Measurements from ENCODE around the gene ELOB. TPM values are rescaled to one million over a fixed set of nuclear protein-coding genes. Genes with fewer than 3 reads are reported as not detected.

ELOB gene
- total RNA-seq, 1 donor from 2014 or later = 1,184 TPM

DNA sequence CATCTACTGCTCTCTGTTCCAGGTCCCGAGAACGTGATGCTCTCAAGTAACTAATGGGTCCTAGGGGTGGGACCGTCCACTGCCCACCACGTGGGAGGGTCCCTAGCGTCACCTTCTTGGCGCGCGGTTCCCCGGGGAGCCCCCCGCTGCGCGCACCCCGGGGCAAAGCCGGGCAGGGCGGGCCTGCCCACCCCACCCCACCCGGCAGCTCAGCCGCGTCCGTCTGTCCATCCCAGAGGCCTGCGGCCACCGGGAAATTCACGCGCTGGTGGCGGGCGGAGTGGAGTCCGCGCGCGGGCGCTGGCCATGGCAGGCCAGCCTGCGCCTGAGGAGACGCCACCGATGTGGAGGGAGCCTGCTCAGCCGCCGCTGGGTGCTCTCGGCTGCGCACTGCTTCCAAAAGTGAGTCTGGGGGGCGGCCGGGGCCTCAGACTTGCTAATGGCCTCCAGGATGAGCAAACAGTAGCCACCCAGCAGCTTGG lies 21.7 kb upstream of the ELOB start:
- intact Hi-C loops (cut with DNase I) = no loop called here
- no peak overlapping the region for H3K4me3 ChIP-seq
- H3K27me3 ChIP-seq = peaks cover 3% of the 10 kb centered on the region
- H3K9me3 ChIP-seq = peaks cover 0 to 3% of the 10 kb centered on the region in 2 donors
- TF ChIP-seq, protein P1, sequence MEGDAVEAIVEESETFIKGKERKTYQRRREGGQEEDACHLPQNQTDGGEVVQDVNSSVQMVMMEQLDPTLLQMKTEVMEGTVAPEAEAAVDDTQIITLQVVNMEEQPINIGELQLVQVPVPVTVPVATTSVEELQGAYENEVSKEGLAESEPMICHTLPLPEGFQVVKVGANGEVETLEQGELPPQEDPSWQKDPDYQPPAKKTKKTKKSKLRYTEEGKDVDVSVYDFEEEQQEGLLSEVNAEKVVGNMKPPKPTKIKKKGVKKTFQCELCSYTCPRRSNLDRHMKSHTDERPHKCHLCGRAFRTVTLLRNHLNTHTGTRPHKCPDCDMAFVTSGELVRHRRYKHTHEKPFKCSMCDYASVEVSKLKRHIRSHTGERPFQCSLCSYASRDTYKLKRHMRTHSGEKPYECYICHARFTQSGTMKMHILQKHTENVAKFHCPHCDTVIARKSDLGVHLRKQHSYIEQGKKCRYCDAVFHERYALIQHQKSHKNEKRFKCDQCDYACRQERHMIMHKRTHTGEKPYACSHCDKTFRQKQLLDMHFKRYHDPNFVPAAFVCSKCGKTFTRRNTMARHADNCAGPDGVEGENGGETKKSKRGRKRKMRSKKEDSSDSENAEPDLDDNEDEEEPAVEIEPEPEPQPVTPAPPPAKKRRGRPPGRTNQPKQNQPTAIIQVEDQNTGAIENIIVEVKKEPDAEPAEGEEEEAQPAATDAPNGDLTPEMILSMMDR (IDR thresholded peaks at IDR 0.05) = no peak
- H3K4me1 ChIP-seq = no peaks in the 10 kb centered on the region
- H3K27ac ChIP-seq = no peak overlapping the region
- no peak for DNase-seq (ENCODE audit: low spot score in 2 of 2)
- H3K36me3 ChIP-seq = no peaks in the 10 kb centered on the region

GRCh38 chr16:2795395-2796143 lies 18.5 kb upstream of the ELOB start:
- peaks cover 3% of the 10 kb centered on the region for H3K27me3 ChIP-seq
- intact Hi-C loops (cut with DNase I) = no loop called here

GRCh38 chr16:2792940-2793339 lies 15.9 kb upstream of the ELOB start:
- H3K4me3 ChIP-seq = no peak overlapping the region
- no peaks in the 10 kb centered on the region for H3K36me3 ChIP-seq
- TF ChIP-seq, protein P1 (IDR thresholded peaks at IDR 0.05) = no peak
- H3K4me1 ChIP-seq = no peaks in the 10 kb centered on the region
- H3K27me3 ChIP-seq = peaks cover 3% of the 10 kb centered on the region
- no peak overlapping the region for H3K27ac ChIP-seq
- no peak for DNase-seq (ENCODE audit: low spot score in 2 of 2)
- intact Hi-C loops (cut with DNase I) = no loop called here
- no peaks in the 10 kb centered on the region for H3K9me3 ChIP-seq

More at GRCh38 chr16:2795395-2796143, 18.5 kb upstream of the ELOB start:
- Histone ChIP-seq H3K9me3 (no peaks in the 10 kb centered on the region), H3K27ac (no peak overlapping the region), H3K36me3 (no peaks in the 10 kb centered on the region), H3K4me3 (no peak overlapping the region), H3K4me1 (no peaks in the 10 kb centered on the region)
- TF ChIP-seq, protein P1 (IDR thresholded peaks at IDR 0.05) = no peak
- no peak for DNase-seq (ENCODE audit: low spot score in 2 of 2)

DNA sequence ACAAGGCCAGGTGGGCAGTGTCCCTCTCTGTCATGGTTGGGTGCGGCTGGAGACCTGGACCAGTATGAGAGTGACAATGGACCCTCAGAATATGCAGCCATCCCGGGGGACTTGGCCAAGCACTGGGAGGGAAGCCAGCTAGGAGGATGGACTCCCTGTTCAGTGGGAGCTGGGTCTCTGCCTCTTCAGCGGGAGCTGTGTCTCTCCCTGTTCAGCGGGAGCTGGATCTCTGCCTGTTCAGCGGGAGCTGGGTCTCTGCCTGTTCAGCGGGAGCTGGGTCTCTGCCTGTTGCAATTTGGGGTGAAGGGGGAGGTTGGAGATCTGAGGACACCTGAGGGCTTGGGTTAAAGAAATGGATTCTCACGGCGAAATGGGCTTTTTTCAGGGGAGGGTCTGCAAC lies 14.1 kb upstream of the ELOB start:
- intact Hi-C loops (cut with DNase I) = no loop called here
- peaks cover 10% of the 10 kb centered on the region for H3K27me3 ChIP-seq
- TF ChIP-seq, protein P1 (IDR thresholded peaks at IDR 0.05) = no peak

DNA sequence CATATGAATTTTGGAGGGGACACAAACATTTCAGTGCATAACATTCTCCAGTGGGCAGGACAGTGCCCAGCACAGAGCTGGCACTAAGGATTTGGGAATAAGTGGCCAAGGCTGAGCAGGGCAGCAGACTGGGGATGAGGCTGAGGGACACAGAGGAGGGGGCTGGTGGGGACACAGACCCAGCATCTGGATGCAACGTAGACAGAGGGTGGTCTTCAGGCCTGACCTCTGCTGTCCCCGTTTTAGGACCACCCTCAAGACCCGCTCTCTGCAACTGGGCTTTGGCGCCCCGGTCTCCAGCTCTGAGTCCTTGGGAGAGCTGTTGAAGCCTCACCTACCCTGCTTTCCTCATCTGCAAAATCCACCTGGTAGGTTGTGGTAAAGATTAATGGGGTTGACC lies 13.6 kb upstream of the ELOB start:
- Histone ChIP-seq H3K27ac (no peak overlapping the region), H3K9me3 (no peaks in the 10 kb centered on the region), H3K4me3 (no peak overlapping the region), H3K4me1 (no peaks in the 10 kb centered on the region), H3K36me3 (no peaks in the 10 kb centered on the region), H3K27me3 (peaks cover 11% of the 10 kb centered on the region)
- no peak for DNase-seq (ENCODE audit: low spot score in 2 of 2)
- TF ChIP-seq, protein P1 (IDR thresholded peaks at IDR 0.05) = no peak
- intact Hi-C loops (cut with DNase I) = no loop called here

More for the DNA sequence above, 14.1 kb upstream of the ELOB start:
- H3K4me1 ChIP-seq = no peaks in the 10 kb centered on the region
- no peak overlapping the region for H3K27ac ChIP-seq
- H3K9me3 ChIP-seq = no peaks in the 10 kb centered on the region
- no peak for DNase-seq (ENCODE audit: low spot score in 2 of 2)
- H3K36me3 ChIP-seq = no peaks in the 10 kb centered on the region
- no peak overlapping the region for H3K4me3 ChIP-seq
